ENCODE data around the gene GBF1. TPM values are rescaled to one million over a fixed set of nuclear protein-coding genes. Genes with fewer than 3 reads are reported as not detected.

Gene GBF1
- total and polyA plus RNA-seq, 2 donors from 2014 or later = 14.4 to 53.3 TPM

DNA sequence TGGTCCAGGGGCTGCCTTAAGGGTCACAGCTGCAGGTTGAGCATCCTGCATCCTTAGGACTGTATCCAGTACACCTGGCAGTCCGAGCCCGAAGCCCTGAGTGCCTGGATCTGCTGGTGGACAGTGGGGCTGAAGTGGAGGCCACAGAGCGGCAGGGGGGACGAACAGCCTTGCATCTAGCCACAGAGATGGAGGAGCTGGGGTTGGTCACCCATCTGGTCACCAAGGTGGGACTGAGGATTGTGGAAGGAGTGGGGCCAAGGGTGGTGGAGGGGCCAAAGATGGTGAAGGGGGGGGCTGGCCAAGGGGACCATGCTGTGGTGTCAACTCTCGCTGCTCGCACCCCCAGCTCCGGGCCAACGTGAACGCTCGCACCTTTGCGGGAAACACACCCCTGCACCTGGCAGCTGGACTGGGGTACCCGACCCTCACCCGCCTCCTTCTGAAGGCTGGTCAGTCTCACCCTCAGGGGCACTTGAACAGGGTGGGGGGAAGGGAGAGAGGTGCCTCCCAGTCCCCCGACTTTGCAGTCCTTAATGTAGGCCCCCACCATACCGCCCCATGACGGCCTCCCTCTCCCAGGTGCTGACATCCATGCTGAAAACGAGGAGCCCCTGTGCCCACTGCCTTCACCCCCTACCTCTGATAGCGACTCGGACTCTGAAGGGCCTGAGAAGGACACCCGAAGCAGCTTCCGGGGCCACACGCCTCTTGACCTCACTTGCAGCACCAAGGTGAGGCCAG, 155.4 kb downstream of the GBF1 start:
- TF ChIP-seq, protein P1, sequence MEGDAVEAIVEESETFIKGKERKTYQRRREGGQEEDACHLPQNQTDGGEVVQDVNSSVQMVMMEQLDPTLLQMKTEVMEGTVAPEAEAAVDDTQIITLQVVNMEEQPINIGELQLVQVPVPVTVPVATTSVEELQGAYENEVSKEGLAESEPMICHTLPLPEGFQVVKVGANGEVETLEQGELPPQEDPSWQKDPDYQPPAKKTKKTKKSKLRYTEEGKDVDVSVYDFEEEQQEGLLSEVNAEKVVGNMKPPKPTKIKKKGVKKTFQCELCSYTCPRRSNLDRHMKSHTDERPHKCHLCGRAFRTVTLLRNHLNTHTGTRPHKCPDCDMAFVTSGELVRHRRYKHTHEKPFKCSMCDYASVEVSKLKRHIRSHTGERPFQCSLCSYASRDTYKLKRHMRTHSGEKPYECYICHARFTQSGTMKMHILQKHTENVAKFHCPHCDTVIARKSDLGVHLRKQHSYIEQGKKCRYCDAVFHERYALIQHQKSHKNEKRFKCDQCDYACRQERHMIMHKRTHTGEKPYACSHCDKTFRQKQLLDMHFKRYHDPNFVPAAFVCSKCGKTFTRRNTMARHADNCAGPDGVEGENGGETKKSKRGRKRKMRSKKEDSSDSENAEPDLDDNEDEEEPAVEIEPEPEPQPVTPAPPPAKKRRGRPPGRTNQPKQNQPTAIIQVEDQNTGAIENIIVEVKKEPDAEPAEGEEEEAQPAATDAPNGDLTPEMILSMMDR (IDR thresholded peaks at IDR 0.05; ENCODE audit: borderline replicate concordance, extremely low read depth, insufficient read depth) = no peak
- no peaks in the 10 kb centered on the region for H3K9me3 ChIP-seq (ENCODE audit: control insufficient read depth in 2 of 3, insufficient read depth in 1 of 3, low read length in 3 of 3)
- no peaks in the 10 kb centered on the region for H3K27me3 ChIP-seq (ENCODE audit: control insufficient read depth, insufficient read depth, low read length)
- DNase-seq (peak in 2 of 5 donors; percentile 55 to 82), FAIRE-seq (no peak)
- intact Hi-C loops (cut with DNase I) = no loop called here
- peaks cover 0 to 5% (median 0%) of the 10 kb centered on the region in 3 donors for H3K36me3 ChIP-seq (ENCODE audit: control insufficient read depth in 2 of 3, insufficient read depth in 3 of 3, low read length in 3 of 3)
- H3K27ac ChIP-seq (ENCODE audit: low read depth in 2 of 2, low read length in 2 of 2) = no peak overlapping the region
- no peak overlapping the region for H3K9ac ChIP-seq (ENCODE audit: low read length in 3 of 3)
- H3K4me3 ChIP-seq (ENCODE audit: low read length in 3 of 3) = no peak overlapping the region
- H3K4me1 ChIP-seq (ENCODE audit: control insufficient read depth in 2 of 3, insufficient read depth in 2 of 3, low read depth in 1 of 3, low read length in 3 of 3) = peaks cover 0 to 13% (median 10%) of the 10 kb centered on the region in 3 donors

DNA sequence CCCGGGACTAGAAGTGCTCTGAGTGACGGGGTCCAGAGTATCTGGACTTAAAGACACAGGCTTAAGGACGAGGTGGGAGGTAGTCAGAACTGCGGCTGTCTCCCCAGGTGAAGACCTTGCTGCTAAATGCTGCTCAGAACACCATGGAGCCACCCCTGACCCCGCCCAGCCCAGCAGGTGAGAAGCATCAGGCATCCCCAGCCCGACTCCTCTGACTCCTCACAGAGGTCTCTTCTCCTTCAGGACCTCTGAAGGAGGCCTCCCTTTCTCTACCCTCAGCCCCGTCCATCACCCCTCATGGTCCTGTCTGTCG, 156.0 kb downstream of the GBF1 start:
- peaks cover 0 to 9% (median 8%) of the 10 kb centered on the region in 3 donors for H3K4me1 ChIP-seq (ENCODE audit: control insufficient read depth in 2 of 3, insufficient read depth in 2 of 3, low read depth in 1 of 3, low read length in 3 of 3)
- H3K9me3 ChIP-seq (ENCODE audit: control insufficient read depth in 2 of 3, insufficient read depth in 1 of 3, low read length in 3 of 3) = no peaks in the 10 kb centered on the region
- DNase-seq (no peak), FAIRE-seq (no peak)
- H3K9ac ChIP-seq (ENCODE audit: low read length in 3 of 3) = no peak overlapping the region
- no peaks in the 10 kb centered on the region for H3K27me3 ChIP-seq (ENCODE audit: control insufficient read depth, insufficient read depth, low read length)
- H3K4me3 ChIP-seq (ENCODE audit: low read length in 3 of 3) = no peak overlapping the region
- intact Hi-C loops (cut with DNase I) = no loop called here
- TF ChIP-seq, protein P1 (IDR thresholded peaks at IDR 0.05; ENCODE audit: borderline replicate concordance, extremely low read depth, insufficient read depth) = no peak
- no peak overlapping the region for H3K27ac ChIP-seq (ENCODE audit: low read depth in 2 of 2, low read length in 2 of 2)
- peaks cover 0 to 5% (median 0%) of the 10 kb centered on the region in 3 donors for H3K36me3 ChIP-seq (ENCODE audit: control insufficient read depth in 2 of 3, insufficient read depth in 3 of 3, low read length in 3 of 3)

DNA sequence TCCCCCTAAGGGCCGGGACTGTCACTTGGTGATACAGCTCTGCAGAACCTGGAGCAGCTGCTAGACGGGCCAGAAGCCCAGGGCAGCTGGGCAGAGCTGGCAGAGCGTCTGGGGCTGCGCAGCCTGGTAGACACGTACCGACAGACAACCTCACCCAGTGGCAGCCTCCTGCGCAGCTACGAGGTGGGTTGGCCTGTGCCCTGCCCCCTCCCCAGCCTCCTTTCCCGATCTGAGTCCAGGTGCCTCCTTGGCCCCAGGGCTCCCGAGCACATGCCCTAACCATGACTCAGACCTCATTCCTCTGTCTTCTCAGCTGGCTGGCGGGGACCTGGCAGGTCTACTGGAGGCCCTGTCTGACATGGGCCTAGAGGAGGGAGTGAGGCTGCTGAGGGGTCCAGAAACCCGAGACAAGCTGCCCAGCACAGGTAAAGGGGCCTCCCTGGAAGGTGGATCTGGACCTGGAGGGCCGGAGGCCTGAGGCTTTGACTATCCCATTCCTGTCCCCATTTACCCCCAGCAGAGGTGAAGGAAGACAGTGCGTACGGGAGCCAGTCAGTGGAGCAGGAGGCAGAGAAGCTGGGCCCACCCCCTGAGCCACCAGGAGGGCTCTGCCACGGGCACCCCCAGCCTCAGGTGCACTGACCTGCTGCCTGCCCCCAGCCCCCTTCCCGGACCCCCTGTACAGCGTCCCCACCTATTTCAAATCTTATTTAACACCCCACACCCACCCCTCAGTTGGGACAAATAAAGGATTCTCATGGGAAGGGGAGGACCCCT, 156.6 kb downstream of the GBF1 start:
- H3K4me1 ChIP-seq (ENCODE audit: control insufficient read depth in 2 of 3, insufficient read depth in 2 of 3, low read depth in 1 of 3, low read length in 3 of 3) = peaks cover 0 to 4% (median 1%) of the 10 kb centered on the region in 3 donors
- intact Hi-C loops (cut with DNase I) = no loop called here
- DNase-seq = peak in 2 of 5 donors; percentile 37 to 73
- no peak overlapping the region for H3K9ac ChIP-seq (ENCODE audit: low read length in 3 of 3)
- no peak for FAIRE-seq
- peaks cover 0 to 5% (median 0%) of the 10 kb centered on the region in 3 donors for H3K36me3 ChIP-seq (ENCODE audit: control insufficient read depth in 2 of 3, insufficient read depth in 3 of 3, low read length in 3 of 3)
- TF ChIP-seq, protein P1 (IDR thresholded peaks at IDR 0.05; ENCODE audit: borderline replicate concordance, extremely low read depth, insufficient read depth) = no peak
- H3K4me3 ChIP-seq (ENCODE audit: low read length in 3 of 3) = no peak overlapping the region
- no peaks in the 10 kb centered on the region for H3K27me3 ChIP-seq (ENCODE audit: control insufficient read depth, insufficient read depth, low read length)
- no peaks in the 10 kb centered on the region for H3K9me3 ChIP-seq (ENCODE audit: control insufficient read depth in 2 of 3, insufficient read depth in 1 of 3, low read length in 3 of 3)
- no peak overlapping the region for H3K27ac ChIP-seq (ENCODE audit: low read depth in 2 of 2, low read length in 2 of 2)

Measured in kidney (tissue), 14 donors.